Memory B cell (primary cell): ENCODE measurements around the gene CLEC16A.

Source experiments
- ATAC-seq: fragments of 150-1000 bp; cut with Tn5 transposase; 2 replicates; pipeline ENCODE4 v1.10.0; 2021; ENCODE audit warnings: low read depth, mild to moderate bottlenecking, moderate library complexity
- DNase-seq, 2 donors: peaks; one replicate each; pipeline ENCODE4 v3.0.0; 2022; ENCODE audit warnings: low spot score in 2 of 2
- H3K27ac Mint-ChIP-seq: one replicate; pipeline ENCODE4 v1.8.0; 2022; ENCODE audit warnings: mild to moderate bottlenecking, moderate library complexity, mixed read lengths
- H3K27me3 Mint-ChIP-seq: one replicate; pipeline ENCODE4 v1.8.0; 2022; ENCODE audit warnings: mixed read lengths
- H3K36me3 Mint-ChIP-seq: one replicate; pipeline ENCODE4 v1.8.0; 2022; ENCODE audit warnings: mild to moderate bottlenecking, mixed read lengths
- H3K4me1 Mint-ChIP-seq: one replicate; pipeline ENCODE4 v1.8.0; 2022; ENCODE audit warnings: mixed read lengths
- H3K4me3 Mint-ChIP-seq: one replicate; pipeline ENCODE4 v1.8.0; 2022; ENCODE audit warnings: mild to moderate bottlenecking, moderate library complexity, mixed read lengths
- H3K9me3 Mint-ChIP-seq: one replicate; pipeline ENCODE4 v1.8.0; 2022; ENCODE audit warnings: mixed read lengths

Gene CLEC16A

DNA sequence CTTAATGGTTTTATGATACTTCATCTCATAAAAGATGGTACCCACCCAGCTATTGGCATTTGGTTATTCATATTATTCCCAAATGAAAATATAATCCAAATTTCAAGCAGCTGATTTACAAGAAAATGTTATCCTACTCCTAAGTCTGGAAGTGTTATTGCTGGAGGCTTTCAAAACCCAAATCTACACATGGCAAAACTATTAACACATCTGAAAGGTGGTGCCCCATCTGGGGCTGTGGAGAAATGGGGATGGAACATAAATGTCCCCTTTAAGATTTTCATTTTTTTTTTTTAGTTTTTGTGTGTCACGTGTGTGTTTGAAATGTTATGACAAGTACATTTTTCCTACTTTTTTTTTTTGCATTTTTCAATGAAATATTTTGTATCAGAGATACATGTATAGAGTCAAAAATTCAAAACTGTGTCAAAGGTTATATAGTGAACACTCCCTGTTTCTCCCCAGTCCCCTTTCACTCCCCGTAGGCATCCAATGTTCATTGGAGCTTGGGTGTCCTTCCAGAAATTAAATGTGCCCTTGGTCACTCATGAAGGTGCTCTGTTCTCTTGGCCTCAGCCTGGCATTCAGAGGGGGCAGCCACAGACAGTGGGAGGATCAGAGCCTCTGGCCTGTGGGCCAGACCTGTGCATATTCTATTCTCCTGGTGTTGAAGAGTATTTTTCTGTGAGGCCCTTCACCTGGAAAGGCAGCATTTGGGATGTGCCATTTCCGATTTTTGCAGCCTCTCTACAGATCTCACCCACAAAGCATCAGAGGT is 79.1 kb downstream of the CLEC16A start:
- H3K9me3 Mint-ChIP-seq: peaks cover 11% of the 10 kb centered on the region

DNA sequence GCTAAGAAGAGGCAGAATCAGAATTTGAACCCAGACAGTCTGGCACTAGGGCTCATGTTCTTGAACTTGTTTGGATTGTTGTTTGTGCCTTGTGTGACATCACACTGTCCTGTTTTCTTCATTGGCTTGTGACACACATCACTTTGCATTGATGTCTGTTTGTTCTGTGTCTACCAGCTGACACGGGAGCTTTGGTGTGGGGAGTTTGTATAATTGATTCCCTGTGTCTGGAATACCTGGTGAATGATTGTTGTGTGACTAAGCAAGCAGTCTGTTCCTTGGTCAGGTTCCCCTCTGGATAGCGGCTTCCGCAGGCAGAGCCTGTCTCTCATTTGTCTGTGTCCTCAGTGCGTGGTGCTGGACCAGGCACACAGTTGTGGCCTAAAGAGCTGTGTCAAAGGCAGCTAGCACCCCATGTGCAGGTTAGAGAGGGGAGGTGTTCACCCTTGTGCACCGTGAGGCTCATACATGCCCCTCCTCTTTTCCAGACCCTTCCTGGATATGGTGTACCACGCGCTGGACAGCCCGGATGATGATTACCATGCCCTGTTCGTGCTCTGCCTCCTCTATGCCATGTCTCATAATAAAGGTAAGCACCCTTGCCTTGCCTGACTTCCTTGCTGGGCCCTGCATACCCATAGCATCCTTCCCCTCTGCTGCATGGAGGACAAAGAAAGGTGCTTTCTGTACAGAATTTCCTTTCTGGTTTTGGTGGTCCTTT is 80.1 kb downstream of the CLEC16A start:
- H3K4me1 Mint-ChIP-seq: peaks cover 4% of the 10 kb centered on the region
- H3K27ac Mint-ChIP-seq: no peak overlapping the region
- H3K9me3 Mint-ChIP-seq: peaks cover 17% of the 10 kb centered on the region
- DNase-seq (no peak), ATAC-seq (no peak)
- H3K27me3 Mint-ChIP-seq: no peaks in the 10 kb centered on the region
- H3K4me3 Mint-ChIP-seq: no peak overlapping the region
- H3K36me3 Mint-ChIP-seq: peaks cover 77% of the 10 kb centered on the region

More for the DNA sequence above, 79.1 kb downstream of the CLEC16A start:
- no peaks in the 10 kb centered on the region for H3K27me3 Mint-ChIP-seq
- no peak overlapping the region for H3K27ac Mint-ChIP-seq
- ATAC-seq (no peak), DNase-seq (no peak)
- H3K4me3 Mint-ChIP-seq: no peak overlapping the region
- H3K36me3 Mint-ChIP-seq: peaks cover 71% of the 10 kb centered on the region
- no peaks in the 10 kb centered on the region for H3K4me1 Mint-ChIP-seq

DNA sequence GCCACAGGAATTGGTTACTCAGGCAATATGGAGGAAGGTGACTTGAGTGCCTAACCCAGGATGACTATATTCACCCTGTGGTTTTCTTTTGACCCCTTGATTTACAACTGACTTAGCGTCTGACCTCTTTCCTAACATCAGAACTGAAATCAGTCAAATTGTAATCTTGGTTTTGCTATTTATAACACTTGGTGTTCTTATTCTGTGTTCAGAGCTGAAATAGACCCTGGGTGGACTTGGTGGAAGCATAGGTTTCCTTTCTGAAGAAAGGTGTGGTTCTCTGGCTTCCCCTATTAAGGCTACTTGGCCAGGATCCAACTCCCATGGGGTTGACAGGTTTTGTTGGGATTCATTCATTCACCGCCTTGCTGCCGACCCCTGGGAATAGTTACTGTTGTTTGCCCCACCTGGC is 80.8 kb downstream of the CLEC16A start:
- Mint-ChIP-seq H3K4me3 (no peak overlapping the region), H3K4me1 (peaks cover 4% of the 10 kb centered on the region), H3K9me3 (peaks cover 17% of the 10 kb centered on the region), H3K36me3 (peaks cover 79% of the 10 kb centered on the region), H3K27me3 (no peaks in the 10 kb centered on the region), H3K27ac (no peak overlapping the region)
- ATAC-seq: no peak
- no peak for DNase-seq

DNA sequence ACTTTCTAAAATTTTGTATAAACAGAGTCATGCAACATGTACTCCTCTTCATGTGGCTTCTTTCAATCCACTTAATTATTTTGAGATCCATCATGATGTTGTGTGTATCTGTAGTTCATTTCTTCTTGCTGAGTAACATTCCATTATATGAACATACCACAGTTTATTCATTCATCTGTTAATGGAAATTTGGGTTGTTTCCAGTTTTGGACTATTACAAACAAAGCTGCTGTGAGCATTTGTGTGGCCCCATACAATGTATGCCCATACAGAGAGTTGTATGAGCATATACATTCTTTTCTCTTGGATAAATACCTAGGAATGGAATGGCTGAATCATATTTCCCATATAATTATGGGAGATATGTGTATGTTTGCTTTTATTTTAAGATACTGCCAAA is 85.6 kb downstream of the CLEC16A start:
- no peaks in the 10 kb centered on the region for H3K27me3 Mint-ChIP-seq
- H3K36me3 Mint-ChIP-seq: peaks cover 83% of the 10 kb centered on the region
- H3K27ac Mint-ChIP-seq: no peak overlapping the region
- peaks cover 17% of the 10 kb centered on the region for H3K9me3 Mint-ChIP-seq
- DNase-seq (no peak), ATAC-seq (no peak)
- H3K4me1 Mint-ChIP-seq: peaks cover 11% of the 10 kb centered on the region
- no peak overlapping the region for H3K4me3 Mint-ChIP-seq

DNA sequence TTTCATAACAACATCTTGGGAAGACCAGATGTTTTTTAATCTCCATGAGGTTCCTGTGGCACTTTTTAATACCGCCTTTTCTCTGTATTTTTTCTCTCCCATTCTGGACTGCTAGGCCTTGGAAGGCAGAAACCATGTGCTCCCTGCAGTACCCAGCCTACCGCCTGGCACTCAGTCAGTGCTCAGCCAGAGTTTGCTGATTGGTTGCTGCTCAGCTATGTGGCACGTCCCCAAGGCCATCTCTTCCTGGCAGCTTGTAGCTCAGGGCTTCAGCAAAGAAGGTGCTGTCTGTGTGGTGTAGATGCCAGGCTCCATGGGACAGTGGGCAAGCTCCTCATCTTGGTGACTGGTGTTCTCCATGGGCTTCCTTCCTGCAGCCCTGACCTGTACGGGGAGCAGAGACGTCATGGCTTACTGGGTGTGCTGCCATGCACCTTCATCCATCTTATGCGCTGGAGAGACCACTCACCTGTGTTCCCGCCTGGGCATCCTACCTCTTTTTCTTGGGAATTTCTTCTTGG is 86.7 kb downstream of the CLEC16A start:
- no peak for ATAC-seq
- no peaks in the 10 kb centered on the region for H3K27me3 Mint-ChIP-seq
- peaks cover 11% of the 10 kb centered on the region for H3K4me1 Mint-ChIP-seq
- peaks cover 14% of the 10 kb centered on the region for H3K9me3 Mint-ChIP-seq
- DNase-seq: no peak
- H3K27ac Mint-ChIP-seq: no peak overlapping the region
- H3K36me3 Mint-ChIP-seq: peaks cover 79% of the 10 kb centered on the region
- H3K4me3 Mint-ChIP-seq: no peak overlapping the region

DNA sequence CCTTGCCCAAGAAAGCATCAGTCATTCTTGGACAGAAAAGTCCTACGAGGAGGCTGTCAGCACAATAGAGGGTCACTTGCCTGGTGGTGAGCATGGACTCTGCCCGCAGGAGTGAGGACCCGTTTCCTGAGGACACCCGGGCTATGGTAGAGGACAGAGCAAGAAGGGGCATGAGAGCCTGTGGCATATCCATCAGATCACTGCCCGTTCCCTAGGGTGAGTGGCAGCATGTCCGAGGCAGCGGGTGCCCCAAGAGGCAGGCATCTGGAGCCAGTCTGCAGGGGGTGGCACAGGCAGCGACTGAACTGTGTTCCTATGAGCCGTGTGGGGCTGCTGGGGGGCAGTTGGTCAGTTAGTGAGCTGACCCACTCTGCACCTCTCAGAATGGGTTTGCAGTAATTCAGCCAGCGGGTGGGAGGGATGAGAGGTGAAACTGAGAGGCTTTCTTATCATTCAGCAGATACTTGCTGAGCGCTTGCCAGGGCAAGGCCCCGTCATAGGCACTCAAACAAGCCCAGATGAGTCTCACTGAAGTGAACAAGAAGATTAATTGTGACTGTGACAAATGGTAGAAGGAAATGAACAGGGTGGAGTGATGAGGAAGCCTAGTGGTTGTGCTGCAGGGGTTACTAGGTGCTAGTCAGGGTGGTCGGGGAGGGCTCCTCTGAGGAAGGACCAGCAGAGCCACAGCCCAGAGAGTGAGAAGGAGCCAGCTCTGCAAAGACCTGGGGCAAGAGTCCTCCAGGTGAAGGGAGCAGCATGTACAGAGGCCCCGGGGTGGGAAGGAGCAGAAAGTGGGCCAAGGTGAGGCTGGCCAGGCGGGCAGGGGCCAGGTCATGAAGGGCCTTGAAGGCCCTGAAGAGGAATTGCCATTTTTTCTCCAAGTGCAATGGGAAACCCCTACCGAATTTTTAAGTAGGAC is 87.9 kb downstream of the CLEC16A start:
- no peak overlapping the region for H3K4me3 Mint-ChIP-seq
- no peak overlapping the region for H3K27ac Mint-ChIP-seq
- peaks cover 71% of the 10 kb centered on the region for H3K36me3 Mint-ChIP-seq
- H3K27me3 Mint-ChIP-seq: no peaks in the 10 kb centered on the region
- H3K9me3 Mint-ChIP-seq: peaks cover 6% of the 10 kb centered on the region
- DNase-seq: no peak
- peaks cover 11% of the 10 kb centered on the region for H3K4me1 Mint-ChIP-seq
- ATAC-seq: no peak

DNA sequence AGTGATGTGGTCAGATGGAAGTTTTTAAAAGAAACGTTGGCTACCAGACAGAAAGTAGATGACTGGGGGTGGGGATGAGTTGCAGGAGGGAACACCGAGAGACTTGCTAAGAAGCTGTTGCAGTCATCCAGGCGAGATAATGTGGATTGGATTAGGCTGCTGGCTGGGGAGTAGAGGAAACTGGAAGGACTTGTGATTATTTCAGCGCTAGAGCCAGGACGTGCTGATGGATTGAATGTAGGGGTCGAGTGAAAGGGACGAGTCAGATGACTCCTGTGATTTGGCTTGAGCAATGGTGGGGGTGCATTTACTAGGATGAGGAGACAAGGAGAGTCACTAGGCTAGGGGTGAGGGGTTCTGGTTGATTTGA is 88.5 kb downstream of the CLEC16A start:
- H3K36me3 Mint-ChIP-seq: peaks cover 66% of the 10 kb centered on the region
- H3K27ac Mint-ChIP-seq: no peak overlapping the region
- peaks cover 6% of the 10 kb centered on the region for H3K9me3 Mint-ChIP-seq
- DNase-seq (no peak), ATAC-seq (no peak)
- peaks cover 11% of the 10 kb centered on the region for H3K4me1 Mint-ChIP-seq
- H3K4me3 Mint-ChIP-seq: no peak overlapping the region
- no peaks in the 10 kb centered on the region for H3K27me3 Mint-ChIP-seq

DNA sequence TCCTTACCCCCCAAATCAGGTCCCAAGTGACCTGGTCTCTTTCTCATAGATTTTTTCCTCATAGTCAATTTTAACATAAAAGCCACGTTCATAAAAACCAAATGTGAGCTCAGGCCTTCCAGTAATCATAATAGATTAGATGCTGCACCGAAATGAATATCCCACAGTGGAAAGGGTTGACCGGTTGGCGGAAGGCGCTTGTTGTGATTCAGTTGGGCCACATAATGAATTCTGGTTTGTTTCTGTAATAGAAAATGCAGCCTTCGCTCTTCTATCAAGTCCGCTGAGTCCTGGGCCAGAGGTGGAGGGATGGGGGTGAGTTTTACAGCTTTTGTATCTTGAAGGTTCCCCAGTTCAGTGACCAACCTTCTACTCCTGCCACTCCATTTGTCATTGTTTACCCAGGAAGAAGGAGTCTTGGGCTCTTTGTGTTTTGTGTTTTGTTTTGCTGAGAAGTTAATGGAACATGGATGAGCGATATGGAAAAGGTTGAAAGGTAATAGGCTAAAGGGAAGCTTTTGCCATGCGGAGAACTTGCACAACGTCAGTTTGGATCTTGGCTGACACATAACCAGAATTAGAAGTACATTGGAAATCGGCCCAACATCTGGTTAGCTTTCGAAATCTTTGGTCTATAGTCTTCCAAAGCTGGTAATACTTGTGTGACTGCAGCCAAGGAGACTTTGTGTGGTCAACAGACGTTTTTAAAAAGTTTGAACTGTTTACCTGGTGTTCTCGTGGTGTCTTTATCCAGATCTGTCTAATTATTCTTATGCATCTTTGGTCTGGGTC is 89.5 kb downstream of the CLEC16A start:
- H3K4me3 Mint-ChIP-seq: no peak overlapping the region
- H3K27ac Mint-ChIP-seq: no peak overlapping the region
- H3K4me1 Mint-ChIP-seq: peaks cover 11% of the 10 kb centered on the region
- no peak for DNase-seq
- ATAC-seq: no peak
- no peaks in the 10 kb centered on the region for H3K27me3 Mint-ChIP-seq
- H3K36me3 Mint-ChIP-seq: peaks cover 67% of the 10 kb centered on the region
- H3K9me3 Mint-ChIP-seq: peaks cover 5% of the 10 kb centered on the region

DNA sequence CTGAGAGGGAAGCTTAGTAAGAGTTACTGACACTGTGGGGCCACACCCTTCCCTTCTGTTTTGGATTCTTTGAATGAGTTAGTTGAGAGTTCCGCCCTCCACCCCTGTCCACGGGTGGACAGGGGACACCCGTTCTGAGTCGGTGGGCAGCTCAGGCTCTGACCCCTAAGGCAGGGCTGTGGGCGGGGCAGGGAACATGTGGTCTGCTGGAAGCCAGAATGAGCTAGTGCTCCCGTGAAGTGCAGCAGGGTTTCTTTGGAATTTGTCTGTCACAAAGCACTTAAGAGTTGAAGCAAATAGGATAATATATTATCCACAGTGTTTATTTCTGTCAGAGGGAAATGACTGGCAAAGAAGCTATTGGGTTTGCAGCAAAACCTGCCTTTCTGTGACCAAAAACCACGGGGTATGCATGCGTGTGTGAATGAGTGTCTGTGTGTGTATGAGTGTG is 90.1 kb downstream of the CLEC16A start:
- H3K27me3 Mint-ChIP-seq: no peaks in the 10 kb centered on the region
- DNase-seq (no peak), ATAC-seq (no peak)
- H3K9me3 Mint-ChIP-seq: peaks cover under 1% of the 10 kb centered on the region
- peaks cover 8% of the 10 kb centered on the region for H3K4me1 Mint-ChIP-seq
- no peak overlapping the region for H3K27ac Mint-ChIP-seq
- no peak overlapping the region for H3K4me3 Mint-ChIP-seq
- peaks cover 62% of the 10 kb centered on the region for H3K36me3 Mint-ChIP-seq

DNA sequence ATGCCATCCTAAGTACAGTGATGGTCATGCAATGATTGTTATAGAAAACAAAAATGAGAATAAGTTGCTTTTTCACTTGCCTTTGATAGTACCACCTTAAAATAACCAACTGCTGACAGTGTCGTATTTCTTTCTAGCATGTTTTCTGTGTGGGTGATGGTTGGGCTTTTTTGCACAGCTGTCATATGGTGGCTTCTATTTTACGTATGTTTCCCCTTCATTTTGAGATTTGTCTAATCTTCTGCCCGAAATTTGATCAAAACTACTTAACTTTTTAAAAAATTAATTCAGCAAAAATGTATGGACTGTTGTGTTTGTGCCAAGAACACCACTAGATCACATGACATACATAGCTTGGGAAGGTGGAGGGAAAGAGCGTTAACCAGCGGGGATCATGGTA is 90.7 kb downstream of the CLEC16A start:
- DNase-seq (no peak), ATAC-seq (no peak)
- Mint-ChIP-seq H3K4me1 (peaks cover 8% of the 10 kb centered on the region), H3K27ac (no peak overlapping the region), H3K36me3 (peaks cover 60% of the 10 kb centered on the region), H3K9me3 (no peaks in the 10 kb centered on the region), H3K4me3 (no peak overlapping the region), H3K27me3 (no peaks in the 10 kb centered on the region)

DNA sequence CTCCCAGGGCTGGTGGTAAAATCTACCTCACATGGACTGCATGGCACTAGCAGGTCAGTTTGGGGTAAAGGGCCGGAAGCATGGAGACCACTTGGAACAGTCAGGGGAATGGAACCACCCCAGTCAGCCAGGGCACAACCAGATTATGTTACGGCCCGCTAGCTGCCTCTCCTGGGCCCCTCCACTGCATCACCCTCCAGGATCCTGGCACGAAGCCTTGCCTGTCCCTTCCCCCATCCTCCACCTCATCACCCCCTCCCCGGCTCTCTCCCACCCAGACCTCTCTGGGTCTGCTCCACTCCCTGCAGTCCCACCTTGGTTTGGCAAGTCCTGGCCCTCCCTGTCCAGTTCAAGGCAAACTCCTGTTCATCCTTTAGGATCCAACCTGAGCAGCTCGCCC is 91.7 kb downstream of the CLEC16A start:
- H3K36me3 Mint-ChIP-seq: peaks cover 57% of the 10 kb centered on the region
- H3K4me3 Mint-ChIP-seq: no peak overlapping the region

DNA sequence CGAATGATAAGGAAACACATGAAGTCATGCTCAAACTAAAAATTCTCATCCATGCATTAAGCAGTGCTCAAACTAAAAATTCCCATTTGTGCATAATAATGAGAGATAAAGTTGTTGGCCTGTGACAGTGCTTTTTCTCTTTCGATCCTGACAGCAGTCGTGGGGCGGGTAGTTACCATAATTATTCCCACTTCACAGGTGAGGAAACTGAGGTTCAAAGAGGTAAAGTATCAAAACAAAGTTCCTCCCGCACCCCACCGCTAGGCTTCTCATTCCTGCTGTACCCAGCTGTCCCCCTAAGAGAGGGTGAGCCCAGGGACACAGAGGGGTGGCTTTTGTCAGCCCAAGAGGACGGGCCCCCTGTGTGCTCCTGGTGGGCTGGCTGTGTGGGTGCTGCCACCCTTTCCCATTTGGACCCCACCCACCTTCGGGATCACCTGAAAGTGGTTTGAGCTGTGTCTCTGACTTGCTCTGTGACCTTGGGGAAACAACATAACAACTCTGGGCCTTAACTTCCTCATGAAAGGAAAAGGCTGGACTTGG is 92.6 kb downstream of the CLEC16A start:
- H3K27ac Mint-ChIP-seq: no peak overlapping the region
- no peak for ATAC-seq
- H3K9me3 Mint-ChIP-seq: no peaks in the 10 kb centered on the region
- H3K27me3 Mint-ChIP-seq: no peaks in the 10 kb centered on the region
- H3K4me1 Mint-ChIP-seq: peaks cover 6% of the 10 kb centered on the region
- H3K4me3 Mint-ChIP-seq: no peak overlapping the region
- peaks cover 55% of the 10 kb centered on the region for H3K36me3 Mint-ChIP-seq
- no peak for DNase-seq

More for the DNA sequence above, 91.7 kb downstream of the CLEC16A start:
- DNase-seq (no peak), ATAC-seq (no peak)
- H3K4me1 Mint-ChIP-seq: peaks cover 6% of the 10 kb centered on the region
- H3K9me3 Mint-ChIP-seq: no peaks in the 10 kb centered on the region
- H3K27ac Mint-ChIP-seq: no peak overlapping the region
- H3K27me3 Mint-ChIP-seq: no peaks in the 10 kb centered on the region

DNA sequence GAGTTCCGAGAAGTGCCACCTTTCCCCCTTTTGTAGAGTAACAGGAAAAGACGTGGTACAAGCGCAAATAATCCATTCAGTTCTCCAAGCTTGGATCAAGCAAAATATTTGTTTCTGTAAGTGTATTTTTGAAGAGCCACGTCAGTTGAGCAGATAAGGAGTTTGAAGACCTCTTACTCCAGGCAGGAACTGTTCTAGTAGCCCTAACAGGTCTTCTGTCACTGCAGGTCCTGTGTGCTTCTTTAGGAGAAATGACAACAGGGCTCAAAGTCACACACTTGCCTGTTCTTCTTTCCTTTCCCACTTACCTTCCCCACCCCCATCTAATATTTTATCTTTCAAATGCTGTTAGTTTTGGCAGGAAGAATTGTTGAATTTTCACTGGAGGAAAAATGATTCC is 93.9 kb downstream of the CLEC16A start:
- no peaks in the 10 kb centered on the region for H3K9me3 Mint-ChIP-seq
- H3K27me3 Mint-ChIP-seq: no peaks in the 10 kb centered on the region
- H3K36me3 Mint-ChIP-seq: peaks cover 47% of the 10 kb centered on the region
- DNase-seq (no peak), ATAC-seq (no peak)
- no peaks in the 10 kb centered on the region for H3K4me1 Mint-ChIP-seq
- H3K4me3 Mint-ChIP-seq: no peak overlapping the region
- H3K27ac Mint-ChIP-seq: no peak overlapping the region
